CD4-positive, alpha-beta T cell treated with Interleukin-21 for 1 hour (primary cell): ENCODE measurements around the gene HTR3B.

Experiments
- DNase-seq: peaks from one replicate; pipeline ENCODE4 v3.0.0-alpha.2; 2020

Gene HTR3B

GRCh38 chr11:113947994-113948393, 43.4 kb downstream of the HTR3B start:
- DNase-seq: no peak

DNA sequence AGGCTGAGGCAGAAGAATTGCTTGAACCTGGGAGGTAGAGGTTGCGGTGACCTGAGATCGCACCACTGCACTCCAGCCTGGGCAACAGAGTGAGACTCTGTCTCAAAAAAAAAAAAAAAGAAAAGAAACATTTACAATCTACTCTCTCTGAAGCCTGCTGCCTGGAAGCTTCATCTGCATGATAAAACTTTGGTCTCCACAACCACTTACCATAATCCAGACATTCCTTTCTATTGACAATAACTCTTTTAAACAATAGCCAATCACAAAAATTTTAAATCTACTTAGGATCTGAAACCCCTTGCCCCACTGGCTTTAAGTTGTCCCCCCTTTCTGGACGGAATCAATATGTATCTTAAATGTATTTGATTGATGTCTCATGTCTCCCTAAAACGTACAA, 45.3 kb downstream of the HTR3B start:
- no peak for DNase-seq

DNA sequence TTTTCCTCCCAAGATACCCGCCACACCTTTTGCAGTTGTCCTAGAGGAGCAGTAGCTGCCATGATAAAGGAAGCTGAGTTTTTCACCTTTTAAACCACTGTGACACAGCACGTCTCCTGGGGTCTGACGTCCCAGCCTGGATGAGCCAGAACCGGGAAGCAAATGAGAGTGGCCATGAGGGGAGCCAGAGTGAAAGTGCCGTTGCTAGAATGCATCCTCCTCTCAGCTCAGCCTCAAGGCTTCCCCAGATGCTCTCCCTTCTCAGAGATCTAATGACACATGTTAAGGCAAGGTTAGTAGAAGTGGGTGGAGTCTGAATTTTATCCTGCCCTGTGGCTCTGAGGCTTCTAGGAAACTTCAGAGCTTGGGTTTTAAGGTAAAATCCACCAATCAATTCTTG, 46.9 kb downstream of the HTR3B start:
- no peak for DNase-seq

DNA sequence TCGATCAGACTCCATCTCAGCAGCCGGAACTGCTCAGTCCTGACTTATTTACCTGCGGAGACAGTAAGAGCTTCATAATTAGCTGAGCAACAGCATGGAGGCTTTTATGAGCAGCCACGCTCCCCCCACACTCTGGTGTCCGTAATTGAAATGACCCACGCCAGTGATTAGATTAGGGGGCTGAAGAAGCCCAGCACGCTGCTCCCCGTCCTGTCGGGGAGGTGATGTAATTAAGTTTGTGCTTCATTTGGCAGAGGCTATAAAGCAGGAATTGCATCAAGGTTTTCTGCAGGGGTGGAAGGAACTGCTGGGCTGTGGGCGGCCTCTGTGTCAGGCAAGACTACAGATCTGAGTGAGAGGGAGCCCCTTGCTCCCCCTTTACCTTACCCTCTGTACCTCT, 47.5 kb downstream of the HTR3B start:
- DNase-seq: no peak

DNA sequence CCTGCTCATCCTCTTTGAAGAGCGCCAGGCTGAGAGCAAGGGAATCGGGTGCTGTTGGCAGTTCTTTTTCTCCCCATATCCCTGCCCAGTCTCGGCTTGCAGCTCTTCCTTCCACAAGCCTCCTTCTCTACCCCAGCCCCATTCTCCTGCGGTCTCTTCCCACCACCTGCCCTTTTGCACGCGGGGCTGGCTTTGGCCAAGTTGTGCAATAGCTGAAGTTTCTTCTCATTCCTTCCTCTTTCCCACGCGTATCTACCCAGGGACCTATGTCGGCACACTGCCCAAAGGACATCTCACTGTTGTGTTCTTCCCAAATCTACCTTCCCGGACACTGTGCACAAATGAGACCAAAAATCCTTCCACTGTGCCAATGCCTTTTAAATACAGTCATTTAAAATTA, 48.0 kb downstream of the HTR3B start:
- no peak for DNase-seq

DNA sequence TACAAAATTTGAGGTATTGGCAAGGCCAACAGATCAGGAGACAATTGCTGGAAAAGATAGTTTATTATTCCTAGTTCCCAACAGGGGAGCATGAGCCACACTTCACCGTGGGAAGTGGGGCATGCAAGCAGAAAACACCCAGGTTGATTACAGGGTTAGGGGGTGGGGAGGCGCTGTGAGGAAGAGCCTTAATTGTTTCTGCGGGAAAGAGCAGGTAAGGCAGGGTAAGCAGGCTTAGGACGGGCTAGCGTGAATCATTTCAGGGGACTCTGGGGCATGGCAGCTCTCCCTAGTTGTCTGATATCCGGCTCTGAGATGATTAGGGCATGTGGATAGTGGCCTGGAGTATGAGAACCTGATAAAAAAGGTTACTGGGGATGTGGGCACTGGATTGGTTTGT, 49.6 kb downstream of the HTR3B start:
- no peak for DNase-seq

DNA sequence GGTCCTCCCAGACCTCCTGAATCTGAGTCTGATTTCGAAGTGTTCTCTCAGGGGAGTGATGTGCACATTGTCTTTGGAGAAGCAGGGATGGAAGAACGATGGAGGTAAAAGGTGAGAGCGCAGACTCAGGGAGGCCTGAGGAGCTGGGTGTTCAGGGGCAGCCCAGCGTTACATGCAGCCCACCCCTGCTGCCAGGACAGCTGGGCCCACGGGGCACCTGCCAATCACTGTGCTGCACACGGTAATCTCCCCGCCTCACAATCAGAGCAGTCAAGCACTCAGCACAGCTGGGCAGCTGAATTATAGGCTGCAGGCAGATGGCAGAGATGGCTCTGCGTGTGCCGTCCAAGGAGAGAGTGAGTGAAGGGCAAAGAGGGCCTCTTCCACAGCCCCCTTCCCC, 52.4 kb downstream of the HTR3B start:
- no peak for DNase-seq

DNA sequence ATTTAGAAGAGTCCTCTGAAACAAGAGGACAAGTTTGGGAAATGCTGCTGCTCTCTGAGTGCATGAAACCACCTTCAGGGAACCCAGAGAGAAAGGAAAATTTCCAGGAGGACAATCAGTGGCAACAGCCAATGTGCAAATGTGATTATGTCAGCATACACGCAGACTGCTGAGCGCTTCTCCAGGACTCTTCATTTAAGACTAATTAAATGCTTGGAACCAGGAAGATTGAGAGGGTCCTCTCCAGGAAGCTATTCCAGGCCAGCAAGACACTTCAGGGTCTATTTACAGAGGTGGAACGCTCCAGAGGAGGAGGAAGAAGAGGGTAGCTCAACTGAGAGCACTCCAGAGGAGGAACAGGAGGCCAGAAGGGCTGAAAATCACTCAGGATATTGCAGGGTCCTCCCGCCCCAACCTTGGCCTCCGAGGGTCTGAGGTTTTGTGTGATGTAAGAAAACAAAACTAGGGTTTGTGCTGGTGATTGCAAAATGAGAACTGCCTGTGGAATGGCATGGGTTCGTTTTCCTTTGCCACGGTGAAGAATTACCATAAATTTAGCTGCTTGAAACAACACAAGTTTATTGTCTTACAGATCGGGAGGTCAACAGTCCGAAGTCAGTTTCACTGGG, 56.2 kb downstream of the HTR3B start:
- no peak for DNase-seq

DNA sequence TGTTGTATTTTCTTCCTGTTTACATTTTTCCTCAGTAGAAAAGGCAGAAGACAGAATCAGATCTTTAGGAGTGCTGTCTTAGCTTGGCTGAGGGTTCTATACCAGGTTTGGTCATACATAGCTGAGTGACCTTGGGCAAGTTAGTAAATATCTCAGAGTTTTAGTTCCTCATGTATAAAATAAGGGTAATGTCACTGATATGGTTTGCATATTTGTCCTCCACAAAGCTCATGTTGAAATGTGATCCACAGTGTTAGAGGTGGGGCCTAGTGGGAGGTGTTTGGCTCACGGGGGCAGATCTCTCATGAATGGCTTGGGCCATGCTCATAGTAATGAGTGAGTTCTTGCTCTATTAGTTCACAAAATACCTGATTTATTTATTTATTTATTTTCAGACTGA, 62.8 kb downstream of the HTR3B start:
- DNase-seq: no peak

- no peak for DNase-seq
Measured at GRCh38 chr11:113971506-113972195, 67.1 kb downstream of the HTR3B start.

DNA sequence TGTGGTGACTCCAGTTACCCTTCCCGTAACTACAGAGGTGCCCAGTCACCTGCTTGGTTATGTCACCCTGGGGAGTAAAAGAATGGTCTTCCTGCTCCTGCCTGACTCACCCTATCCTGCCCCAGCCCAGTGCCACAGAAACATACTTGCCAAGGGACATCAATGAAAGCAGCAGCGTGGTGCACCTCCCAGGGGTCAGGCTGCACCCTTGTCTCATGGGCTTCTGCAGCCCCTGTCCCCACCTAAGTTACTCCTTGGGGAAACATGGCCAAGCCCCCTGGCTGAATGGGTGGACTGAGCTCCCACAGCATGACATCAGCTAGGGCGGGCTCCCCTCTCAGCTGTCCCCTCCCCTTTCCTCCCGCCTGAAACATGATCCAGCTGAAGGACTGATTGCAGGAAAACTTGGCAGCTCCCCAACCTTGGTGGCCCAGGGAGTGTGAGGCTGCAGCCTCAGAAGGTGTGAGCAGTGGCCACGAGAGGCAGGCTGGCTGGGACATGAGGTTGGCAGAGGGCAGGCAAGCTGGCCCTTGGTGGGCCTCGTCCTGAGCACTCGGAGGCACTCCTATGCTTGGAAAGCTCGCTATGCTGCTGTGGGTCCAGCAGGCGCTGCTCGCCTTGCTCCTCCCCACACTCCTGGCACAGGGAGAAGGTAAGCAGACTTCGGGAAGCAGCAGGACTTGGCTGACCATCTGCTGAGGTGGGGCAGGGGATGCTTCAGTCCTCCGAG, 70.3 kb downstream of the HTR3B start, which contains the start of gene HTR3A:
Gene HTR3A, plus strand, starts transcription at position 368 of the 730 bp plus-strand sequence. Its CDS starts 218 bp downstream, at position 586.
- no peak for DNase-seq

- no peak for DNase-seq
Measured at GRCh38 chr11:113977071-113977490, 72.5 kb downstream of the HTR3B start.

DNA sequence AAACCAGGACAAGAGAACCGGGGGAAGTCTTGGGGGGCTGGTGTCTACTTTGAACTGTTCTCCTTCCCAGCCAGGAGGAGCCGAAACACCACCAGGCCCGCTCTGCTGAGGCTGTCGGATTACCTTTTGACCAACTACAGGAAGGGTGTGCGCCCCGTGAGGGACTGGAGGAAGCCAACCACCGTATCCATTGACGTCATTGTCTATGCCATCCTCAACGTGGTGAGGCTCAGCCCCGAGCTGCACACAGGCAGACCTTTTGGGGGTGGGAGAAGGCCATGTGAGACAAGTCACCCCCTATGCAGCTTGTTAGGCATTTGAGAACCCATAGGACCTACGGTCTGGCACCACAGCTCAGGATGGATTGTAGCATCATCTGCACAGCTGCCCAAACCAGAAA, 73.1 kb downstream of the HTR3B start:
- DNase-seq: no peak

DNA sequence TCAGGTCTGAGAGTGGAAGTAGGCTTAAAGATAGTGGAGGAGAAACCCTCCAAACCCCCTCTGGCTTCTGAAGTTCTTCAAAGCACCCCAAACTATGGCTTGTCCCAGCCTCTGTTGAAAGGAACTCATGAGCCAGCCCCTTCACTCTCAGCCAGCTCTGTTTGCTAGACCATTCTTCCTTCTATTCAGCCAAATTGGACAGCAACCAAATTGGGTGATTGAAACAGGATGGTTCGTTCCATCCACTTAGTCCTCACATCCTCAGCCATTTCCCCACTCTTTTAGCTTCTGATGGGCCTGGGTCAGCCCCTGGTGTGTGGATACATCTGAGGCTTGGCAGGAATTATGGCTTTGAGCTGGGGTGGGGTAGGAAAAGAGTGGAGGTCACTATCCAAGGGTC, 74.8 kb downstream of the HTR3B start:
- DNase-seq: no peak

- DNase-seq: no peak
Measured at GRCh38 chr11:113980785-113981184, 76.2 kb downstream of the HTR3B start.

DNA sequence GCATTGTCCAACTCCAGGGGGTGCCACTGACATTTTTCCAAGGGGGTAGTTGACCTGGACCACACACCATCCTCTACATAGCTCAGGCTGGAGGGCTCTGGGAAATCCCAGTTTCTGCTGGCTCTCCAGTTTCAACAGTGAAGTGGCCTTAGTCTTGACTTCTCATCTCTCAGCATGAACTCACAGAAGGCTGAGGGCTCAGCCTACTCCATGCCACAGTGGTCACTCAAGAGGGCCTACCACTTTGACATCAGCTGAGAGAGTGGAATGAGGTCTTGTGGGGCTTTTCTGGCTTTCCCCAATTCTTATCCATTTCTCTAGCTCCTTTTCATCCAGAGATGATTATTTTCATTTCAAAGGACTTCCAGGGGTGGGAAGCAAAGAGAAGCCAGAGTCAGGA, 77.7 kb downstream of the HTR3B start:
- DNase-seq: no peak

GRCh38 chr11:113984781-113985180, 80.2 kb downstream of the HTR3B start:
- DNase-seq: no peak

- no peak for DNase-seq
Measured at GRCh38 chr11:113985906-113986305, 81.3 kb downstream of the HTR3B start.

DNA sequence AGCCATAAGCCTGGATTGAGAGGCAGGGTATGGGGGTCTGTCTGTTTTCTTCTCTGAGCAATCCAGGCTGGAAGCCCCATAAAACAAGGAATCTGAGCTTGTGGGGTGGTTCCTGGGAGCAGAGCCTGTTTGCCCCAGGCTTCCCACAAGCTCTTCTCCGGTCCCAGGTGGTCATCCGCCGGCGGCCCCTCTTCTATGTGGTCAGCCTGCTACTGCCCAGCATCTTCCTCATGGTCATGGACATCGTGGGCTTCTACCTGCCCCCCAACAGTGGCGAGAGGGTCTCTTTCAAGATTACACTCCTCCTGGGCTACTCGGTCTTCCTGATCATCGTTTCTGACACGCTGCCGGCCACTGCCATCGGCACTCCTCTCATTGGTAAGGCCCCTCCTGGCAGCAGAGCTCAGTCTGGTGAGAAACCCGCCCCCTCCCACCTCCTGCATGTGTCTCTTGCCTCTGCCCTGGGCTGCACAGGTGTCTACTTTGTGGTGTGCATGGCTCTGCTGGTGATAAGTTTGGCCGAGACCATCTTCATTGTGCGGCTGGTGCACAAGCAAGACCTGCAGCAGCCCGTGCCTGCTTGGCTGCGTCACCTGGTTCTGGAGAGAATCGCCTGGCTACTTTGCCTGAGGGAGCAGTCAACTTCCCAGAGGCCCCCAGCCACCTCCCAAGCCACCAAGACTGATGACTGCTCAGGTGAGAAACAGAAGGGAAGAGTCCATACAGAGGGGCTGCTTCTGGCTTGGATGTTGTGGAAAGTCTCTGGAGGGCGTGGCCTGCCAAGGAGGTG, 82.0 kb downstream of the HTR3B start:
- no peak for DNase-seq

DNA sequence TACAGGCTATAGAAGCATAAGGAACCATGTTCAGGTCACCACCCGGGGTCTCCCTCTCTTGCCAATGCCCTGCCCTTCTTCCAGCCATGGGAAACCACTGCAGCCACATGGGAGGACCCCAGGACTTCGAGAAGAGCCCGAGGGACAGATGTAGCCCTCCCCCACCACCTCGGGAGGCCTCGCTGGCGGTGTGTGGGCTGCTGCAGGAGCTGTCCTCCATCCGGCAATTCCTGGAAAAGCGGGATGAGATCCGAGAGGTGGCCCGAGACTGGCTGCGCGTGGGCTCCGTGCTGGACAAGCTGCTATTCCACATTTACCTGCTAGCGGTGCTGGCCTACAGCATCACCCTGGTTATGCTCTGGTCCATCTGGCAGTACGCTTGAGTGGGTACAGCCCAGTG, 84.8 kb downstream of the HTR3B start:
- no peak for DNase-seq

DNA sequence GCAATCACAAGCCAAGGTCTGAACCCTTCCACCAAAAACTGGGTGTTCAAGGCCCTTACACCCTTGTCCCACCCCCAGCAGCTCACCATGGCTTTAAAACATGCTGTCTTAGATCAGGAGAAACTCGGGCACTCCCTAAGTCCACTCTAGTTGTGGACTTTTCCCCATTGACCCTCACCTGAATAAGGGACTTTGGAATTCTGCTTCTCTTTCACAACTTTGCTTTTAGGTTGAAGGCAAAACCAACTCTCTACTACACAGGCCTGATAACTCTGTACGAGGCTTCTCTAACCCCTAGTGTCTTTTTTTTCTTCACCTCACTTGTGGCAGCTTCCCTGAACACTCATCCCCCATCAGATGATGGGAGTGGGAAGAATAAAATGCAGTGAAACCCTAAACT, 85.3 kb downstream of the HTR3B start:
- no peak for DNase-seq

GRCh38 chr11:113991170-113991569, 86.6 kb downstream of the HTR3B start:
- no peak for DNase-seq

DNA sequence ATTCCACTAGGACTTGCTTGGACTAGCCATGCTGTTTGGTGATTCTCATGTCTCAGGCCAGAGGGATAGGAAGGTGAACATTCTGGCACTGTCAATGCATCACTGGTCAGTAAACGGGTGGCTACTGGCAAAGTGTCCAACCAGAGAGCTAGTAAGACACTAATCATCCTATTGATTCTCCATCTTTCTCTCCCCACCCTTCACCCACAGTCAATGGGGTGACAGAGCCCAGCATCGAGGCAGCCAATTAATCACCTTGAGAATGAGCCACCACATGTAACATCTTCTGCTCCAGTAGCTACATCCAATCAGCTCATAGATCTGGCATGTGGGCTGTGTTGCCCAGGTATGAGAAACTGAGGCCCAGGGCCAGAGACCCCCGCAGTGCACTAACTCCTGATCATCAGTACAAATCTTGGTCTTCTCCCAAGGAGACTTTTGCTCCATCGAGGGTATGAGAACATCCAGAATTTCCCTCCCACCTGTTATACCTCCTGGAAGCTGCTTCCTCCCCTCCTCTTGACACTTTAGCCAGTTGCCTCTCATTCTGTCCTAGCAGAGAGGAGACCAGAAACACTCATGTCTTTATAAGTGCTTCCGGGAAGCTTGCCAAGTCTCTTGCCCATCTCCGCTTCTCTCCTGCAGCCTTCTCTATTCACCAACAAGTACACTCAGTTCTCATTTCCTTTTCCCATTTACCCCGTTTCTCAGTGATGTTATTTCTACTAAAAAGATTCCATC, 87.3 kb downstream of the HTR3B start:
- DNase-seq: no peak
